ENCODE data around the gene ANKRD11. TPM values are rescaled to one million over a fixed set of nuclear protein-coding genes. Genes with fewer than 3 reads are reported as not detected.

ANKRD11 gene
- total and polyA plus RNA-seq, 12 donors, result 47.7 to 93.6 (median 66.2) TPM

GRCh38 chr16:89506113-89506504 lies 15.7 kb upstream of the ANKRD11 start:
- Histone ChIP-seq H3K27ac (peak overlapping the region; percentile 49 to 99 (median 98)), H3K4me1 (peaks cover 20 to 60% (median 53%) of the 10 kb centered on the region in 9 donors), H3K36me3 (peaks cover 0 to 9% (median 8%) of the 10 kb centered on the region in 9 donors), H3K9me3 (no peaks in the 10 kb centered on the region), H3K4me3 (peak overlapping the region in 6 of 10 donors; percentile 8 to 97 (median 34)), H3K27me3 (no peaks in the 10 kb centered on the region)
- intact Hi-C loops (cut with DNase I), result loop anchor here in 7 of 10 donors (5.0 to 10.0 kb wide), 6 partner anchors 59 to 264 kb away; partner anchors contain the start of gene RPL13 (in 1 of the 7)
- no peak for TF ChIP-seq CTCF (IDR thresholded peaks at IDR 0.05)
- WGBS, 2 donors, result 43 to 48% methylated on average over 4 of the region's 4 CpGs
- DNase-seq (no peak), ATAC-seq (peak in 6 of 8 donors; percentile 10 to 46 (median 30))

GRCh38 chr16:89505204-89506112 lies 15.1 kb upstream of the ANKRD11 start:
- Histone ChIP-seq H3K36me3 (peaks cover 0 to 3% (median 1%) of the 10 kb centered on the region in 9 donors), H3K4me3 (peak overlapping the region in 6 of 10 donors; percentile 8 to 35 (median 23)), H3K27ac (peak overlapping the region; percentile 49 to 99 (median 98)), H3K4me1 (peaks cover 20 to 59% (median 53%) of the 10 kb centered on the region in 9 donors), H3K27me3 (no peaks in the 10 kb centered on the region), H3K9me3 (no peaks in the 10 kb centered on the region)
- intact Hi-C loops (cut with DNase I), result loop anchor here in 7 of 10 donors (1.0 to 10.0 kb wide), 7 partner anchors 15 to 263 kb away; partner anchors contain the start of genes ANKRD11 (in 1 of the 7) and RPL13 (in 1 of the 7)
- TF ChIP-seq CTCF (IDR thresholded peaks at IDR 0.05), result no peak
- DNase-seq, result peak; percentile 82 to 96
- ATAC-seq, result peak; percentile 37 to 79 (median 58)
- 31 to 34% methylated on average over 20 of the region's 20 CpGs for WGBS, 2 donors

GRCh38 chr16:89504091-89504490 lies 13.7 kb upstream of the ANKRD11 start:
- ATAC-seq (no peak), DNase-seq (no peak)
- intact Hi-C loops (cut with DNase I), result loop anchor here in 3 of 10 donors (10.0 kb wide), 2 partner anchors 61 to 169 kb away; partner anchors contain the start of gene RPL13 (in 1 of the 3)
- Histone ChIP-seq H3K4me3 (no peak overlapping the region), H3K36me3 (peaks cover 0 to 3% (median 0%) of the 10 kb centered on the region in 9 donors), H3K9me3 (no peaks in the 10 kb centered on the region), H3K27me3 (no peaks in the 10 kb centered on the region), H3K27ac (peak overlapping the region in 1 of 10 donors; percentile 99), H3K4me1 (peaks cover 20 to 48% (median 42%) of the 10 kb centered on the region in 9 donors)
- no peak for TF ChIP-seq CTCF (IDR thresholded peaks at IDR 0.05)
- 67 to 74% methylated on average over 7 of the region's 7 CpGs for whole genome bisulfite sequencing, 2 donors

GRCh38 chr16:89502081-89502843 lies 11.9 kb upstream of the ANKRD11 start:
- DNase-seq (no peak), ATAC-seq (no peak)
- peaks cover 0 to 10% (median 0%) of the 10 kb centered on the region in 9 donors for H3K36me3 ChIP-seq
- no peak overlapping the region for H3K27ac ChIP-seq
- TF ChIP-seq CTCF (IDR thresholded peaks at IDR 0.05), result no peak
- intact Hi-C loops (cut with DNase I), result loop anchor here in 3 of 10 donors (10.0 kb wide), 2 partner anchors 63 to 167 kb away; partner anchors contain the start of gene RPL13 (in 1 of the 3)
- H3K27me3 ChIP-seq, result no peaks in the 10 kb centered on the region
- 48 to 50% methylated on average over 20 to 21 of the region's 21 CpGs for WGBS, 2 donors
- H3K4me1 ChIP-seq, result peaks cover 19 to 37% (median 28%) of the 10 kb centered on the region in 9 donors
- no peak overlapping the region for H3K4me3 ChIP-seq
- no peaks in the 10 kb centered on the region for H3K9me3 ChIP-seq

Data from heart right ventricle (tissue), 16 donors.